ENCODE results near the gene HIF1A.
A peak's percentile ranks its signal among the peaks of the same experiment; 100 is the strongest.
"Not testable (repeated sequence)": the region's sequence is repeated elsewhere in the genome, so short reads cannot be mapped to it uniquely, and the experiment has no call there.

The HIF1A gene
- 138 to 686 (median 202) reads per million in 18 experiments for total RNA-seq

DNA sequence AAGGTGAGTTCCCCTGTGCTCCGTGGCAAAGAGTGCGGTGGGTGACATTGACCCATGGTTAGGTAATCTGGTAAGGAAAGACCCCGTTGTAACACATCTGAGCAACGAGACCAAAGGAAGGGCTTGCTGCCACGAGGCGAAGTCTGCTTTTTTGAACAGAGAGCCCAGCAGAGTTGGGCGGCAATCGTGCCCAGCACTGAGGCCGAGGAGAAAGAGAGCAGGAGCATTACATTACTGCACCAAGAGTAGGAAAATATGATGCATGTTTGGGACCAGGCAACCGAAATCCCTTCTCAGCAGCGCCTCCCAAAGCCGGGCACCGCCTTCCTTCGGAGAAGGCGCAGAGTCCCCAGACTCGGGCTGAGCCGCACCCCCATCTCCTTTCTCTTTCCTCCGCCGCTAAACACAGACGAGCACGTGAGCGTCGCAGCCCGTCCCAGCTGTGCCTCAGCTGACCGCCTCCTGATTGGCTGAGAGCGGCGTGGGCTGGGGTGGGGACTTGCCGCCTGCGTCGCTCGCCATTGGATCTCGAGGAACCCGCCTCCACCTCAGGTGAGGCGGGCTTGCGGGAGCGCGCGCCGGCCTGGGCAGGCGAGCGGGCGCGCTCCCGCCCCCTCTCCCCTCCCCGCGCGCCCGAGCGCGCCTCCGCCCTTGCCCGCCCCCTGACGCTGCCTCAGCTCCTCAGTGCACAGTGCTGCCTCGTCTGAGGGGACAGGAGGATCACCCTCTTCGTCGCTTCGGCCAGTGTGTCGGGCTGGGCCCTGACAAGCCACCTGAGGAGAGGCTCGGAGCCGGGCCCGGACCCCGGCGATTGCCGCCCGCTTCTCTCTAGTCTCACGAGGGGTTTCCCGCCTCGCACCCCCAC is at the start of gene HIF1A:
TSS of gene HIF1A (plus strand) at position 684 of the 865 bp plus-strand sequence. CDS start 292 bp downstream, outside the sequence.
- DNase-seq = peak; percentile 98 to 99

DNA sequence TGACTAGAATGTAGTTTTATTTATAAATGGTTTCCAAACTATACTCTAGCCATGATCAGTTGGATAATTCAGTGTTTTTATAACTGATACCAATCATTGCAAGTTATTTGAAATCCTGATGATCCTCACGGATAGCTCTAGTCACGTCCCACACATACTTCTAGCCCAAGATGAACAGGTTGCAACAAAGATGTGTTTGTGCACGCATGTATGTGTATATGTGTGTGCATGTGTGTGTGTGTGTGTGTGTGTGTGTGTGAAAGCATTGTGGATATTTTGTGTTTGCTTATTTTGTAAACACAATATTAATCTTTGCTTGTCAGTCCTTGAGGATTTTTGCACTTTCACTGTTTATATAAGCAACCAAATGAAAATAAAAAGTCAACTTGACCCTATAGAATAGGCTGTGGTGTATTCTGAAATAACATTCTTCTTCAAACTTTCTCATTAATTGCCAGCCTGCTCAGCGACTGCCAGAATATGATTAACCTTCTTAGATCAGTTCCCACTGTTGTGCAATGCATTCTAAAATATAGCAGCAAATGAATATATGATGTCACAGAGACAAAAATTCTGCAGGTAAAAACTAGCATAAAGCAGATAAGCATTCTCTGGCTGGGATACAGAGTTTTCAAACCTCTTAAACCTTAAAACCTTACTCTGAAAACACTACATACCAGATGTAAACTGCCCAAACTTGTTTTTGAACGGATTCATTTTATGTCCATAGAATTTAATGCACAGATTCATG is 48.8 kb upstream of the HIF1A start:
- DNase-seq = no peak

DNA sequence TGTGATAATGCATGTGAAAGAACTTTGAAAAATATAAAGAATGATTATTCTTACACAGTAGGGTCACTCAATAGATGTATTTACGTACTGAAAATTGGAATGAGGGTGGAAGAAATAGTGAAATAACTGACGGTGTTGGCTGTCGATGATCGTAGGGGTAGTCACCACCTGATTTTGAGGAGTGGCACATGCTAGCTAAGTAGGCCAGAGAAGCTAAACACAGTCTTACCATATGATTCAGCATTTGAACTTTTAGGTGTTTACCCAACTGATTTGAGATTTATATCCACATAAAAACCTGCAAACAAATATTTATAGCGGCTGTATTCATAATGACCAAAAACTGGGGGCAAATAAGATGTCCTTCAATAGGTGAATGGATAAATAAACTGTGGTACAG is 47.6 kb upstream of the HIF1A start:
- no peak for DNase-seq

DNA sequence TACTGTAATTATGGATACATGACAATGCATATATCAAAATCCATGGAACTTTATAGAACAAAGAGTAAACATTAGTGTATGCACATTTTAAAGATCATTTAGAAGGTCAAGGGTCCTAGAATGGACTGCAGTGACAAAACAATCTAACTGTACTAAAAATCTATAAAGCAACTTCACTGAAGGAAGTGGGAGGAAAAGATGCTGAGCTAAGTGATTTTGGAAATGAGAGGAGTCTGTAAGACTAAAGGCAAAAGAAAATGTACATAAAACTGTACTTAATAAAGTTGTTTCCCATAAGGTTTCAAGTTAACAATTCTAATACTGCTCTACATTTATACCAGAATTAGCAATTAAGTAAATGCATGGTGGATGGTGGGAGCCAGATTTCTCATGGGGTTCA is 46.9 kb upstream of the HIF1A start:
- DNase-seq = no peak

DNA sequence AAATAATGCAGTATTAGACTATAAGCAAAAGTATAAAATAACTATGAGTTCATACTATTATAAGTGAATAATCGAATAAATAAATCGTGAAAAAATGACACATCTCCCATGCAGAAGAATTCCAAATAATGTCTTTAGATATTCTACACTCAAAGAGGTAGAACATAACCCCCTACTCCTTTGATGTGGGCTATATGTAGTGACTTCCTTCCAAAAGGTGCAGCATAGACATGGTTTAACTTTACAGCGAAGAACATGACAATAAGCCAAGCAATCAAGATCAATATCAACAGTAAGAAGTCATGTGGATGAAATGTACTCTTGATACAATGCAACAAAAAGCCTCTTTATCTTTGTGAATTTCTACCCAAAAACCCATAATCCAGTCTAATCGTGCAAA is 46.0 kb upstream of the HIF1A start:
- DNase-seq = no peak

DNA sequence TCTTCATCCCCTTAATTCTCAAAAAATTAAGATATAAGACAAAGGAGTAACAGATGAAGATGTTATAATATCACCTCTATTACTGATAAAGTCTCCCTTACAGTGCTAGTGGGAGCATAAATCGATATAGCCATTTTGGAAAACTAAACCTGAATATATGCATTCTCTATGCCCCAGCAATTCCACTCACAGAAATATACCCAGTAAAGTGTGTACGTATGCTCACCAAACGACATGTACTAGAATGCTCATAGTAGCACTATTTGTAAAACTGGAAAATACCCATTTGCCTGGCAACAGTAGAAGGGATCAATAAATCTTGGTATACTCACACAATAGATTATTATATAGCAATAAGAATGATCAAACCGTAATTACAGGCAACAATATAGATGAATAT is 44.0 kb upstream of the HIF1A start:
- no peak for DNase-seq

DNA sequence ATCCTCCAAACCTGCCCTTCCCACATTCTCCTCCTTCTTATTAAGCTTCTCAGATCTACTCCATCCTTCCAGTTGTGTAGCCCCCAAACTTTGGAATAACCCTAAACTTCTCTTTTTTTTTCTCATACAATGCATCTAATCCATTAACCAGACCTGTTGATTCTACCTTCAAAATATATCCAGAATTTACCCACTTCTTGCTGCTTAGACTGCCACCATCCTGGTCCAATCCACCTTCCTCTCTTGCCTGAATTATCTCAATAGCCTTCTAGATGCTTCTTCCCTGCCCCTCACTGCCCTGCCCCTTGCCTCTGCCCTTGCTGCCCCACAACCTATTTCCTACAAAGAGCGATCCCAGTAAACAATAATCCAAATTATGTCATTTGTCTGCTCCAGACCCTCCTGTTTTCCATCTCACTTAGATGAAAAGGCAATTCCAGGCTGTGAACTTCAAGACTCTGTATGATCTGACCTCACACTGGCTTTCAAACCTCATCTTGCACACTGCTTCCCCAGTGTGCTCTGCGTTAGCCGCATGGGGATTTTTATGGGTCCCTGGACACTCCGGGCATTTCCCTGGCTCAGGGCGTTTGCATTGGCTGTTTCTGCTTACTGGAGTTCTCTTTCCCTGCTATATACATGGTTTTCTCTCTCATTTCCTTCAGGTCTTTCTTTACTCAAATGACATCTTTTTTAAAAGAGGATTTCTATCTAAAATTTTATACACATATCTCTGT is 42.6 kb upstream of the HIF1A start:
- DNase-seq = no peak

DNA sequence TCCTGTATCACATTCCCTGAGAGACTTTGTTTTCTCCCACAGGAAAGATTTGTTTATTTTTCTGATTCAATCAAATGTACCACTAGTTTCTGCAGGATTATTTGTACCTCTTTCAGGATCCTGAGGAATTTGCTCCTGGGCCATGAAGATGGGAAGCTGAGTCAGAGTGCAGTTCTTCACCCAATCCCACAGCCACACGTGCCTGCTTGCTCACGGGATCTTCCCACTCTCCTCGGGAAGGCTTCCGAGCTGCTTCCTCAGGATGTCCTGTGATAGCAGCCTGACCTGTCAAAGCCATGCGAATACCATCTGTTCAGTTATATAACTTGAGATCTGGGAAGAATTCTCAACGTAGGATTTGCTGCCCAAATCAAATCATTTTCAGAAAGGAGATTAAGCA is 41.8 kb upstream of the HIF1A start:
- DNase-seq = peak; percentile 36 to 65

DNA sequence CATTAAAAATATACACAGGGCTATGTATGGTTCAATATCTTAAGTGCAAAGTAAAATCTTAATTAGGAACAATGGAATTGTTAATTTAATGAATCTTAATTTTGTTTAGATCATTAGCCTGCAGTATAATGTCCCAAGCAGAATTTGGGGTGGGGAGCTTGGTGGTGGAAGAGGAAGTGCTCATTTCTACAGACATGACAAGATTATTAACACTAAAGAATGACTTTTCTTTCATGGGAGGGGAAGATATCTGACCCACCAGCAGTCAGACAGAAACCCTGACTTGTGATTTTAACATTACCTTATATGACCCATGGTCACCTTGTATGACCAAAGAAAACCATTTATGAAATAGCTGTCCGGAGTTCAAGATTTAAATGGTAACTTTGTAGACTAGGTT is 41.3 kb upstream of the HIF1A start:
- DNase-seq = peak; percentile 22 to 30

DNA sequence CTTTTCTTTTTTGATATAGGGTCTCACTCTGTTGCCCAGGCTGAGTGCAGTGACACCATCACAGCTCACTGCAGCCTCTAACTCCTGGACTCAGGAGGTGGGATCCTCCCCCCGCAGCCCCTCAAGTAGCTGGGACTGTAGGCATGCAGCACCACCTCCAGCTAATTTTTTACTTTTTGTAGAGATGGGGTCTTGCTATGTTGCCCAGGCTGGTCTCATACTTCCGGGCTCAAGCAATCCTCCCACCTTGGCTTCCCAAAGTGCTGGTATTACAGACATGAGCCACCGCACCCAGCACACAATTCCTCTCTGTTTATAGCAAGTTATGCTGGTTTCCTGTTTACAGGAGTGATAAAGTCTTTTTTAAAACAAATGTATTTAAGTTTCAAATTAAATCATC is 39.5 kb upstream of the HIF1A start:
- DNase-seq = no peak

DNA sequence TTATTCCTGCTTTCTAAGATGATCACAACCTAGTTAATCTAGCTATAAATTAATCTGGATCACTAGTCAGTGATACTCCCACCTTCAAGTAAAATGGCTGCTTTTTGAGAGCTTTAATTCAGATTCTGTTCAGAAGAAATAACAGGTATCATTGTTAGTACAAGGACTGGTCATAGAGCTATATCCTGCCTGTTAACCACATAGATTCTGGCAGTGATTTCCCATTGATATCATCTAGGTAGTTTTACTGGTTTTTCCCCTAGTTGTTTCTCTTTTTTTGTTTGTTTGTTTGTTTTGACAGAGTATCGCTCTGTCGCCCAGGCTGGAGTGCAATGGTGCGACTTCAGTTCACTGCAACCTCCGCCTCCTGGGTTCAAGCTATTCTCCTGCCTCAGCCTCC is 39.0 kb upstream of the HIF1A start:
- no peak for DNase-seq

DNA sequence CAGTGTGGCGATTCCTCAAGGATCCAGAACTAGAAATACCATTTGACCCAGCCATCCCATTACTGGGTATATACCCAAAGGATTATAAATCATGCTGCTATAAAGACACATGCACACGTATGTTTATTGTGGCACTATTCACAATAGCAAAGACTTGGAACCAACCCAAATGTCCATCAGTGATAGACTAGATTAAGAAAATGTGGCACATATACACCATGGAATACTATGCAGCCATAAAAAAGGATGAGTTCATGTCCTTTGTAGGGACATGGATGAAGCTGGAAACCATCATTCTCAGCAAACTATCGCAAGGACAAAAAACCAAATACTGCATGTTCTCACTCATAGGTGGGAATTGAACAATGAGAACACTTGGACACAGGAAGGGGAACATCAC is 37.2 kb upstream of the HIF1A start:
- not testable (repeated sequence) for DNase-seq

DNA sequence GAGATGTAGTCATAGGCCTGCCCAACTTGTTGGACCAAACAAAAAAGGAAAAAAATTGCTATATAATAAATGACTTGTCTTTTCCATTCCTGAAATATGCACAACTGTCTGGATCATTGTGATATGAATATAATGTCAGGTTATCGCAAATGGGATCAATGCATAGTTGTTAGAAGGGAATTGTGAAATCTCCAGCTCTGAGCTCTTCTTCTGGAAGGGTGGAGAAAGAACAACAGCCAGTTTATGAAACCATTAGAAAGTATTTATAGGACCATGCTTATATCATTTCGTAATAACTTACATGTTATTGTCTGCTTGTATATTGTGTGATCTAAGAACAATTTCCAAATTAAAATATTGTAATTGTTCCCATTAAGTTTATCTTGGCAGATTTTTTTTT is 35.7 kb upstream of the HIF1A start:
- peak in 1 of 2 donors; percentile 46 for DNase-seq

DNA sequence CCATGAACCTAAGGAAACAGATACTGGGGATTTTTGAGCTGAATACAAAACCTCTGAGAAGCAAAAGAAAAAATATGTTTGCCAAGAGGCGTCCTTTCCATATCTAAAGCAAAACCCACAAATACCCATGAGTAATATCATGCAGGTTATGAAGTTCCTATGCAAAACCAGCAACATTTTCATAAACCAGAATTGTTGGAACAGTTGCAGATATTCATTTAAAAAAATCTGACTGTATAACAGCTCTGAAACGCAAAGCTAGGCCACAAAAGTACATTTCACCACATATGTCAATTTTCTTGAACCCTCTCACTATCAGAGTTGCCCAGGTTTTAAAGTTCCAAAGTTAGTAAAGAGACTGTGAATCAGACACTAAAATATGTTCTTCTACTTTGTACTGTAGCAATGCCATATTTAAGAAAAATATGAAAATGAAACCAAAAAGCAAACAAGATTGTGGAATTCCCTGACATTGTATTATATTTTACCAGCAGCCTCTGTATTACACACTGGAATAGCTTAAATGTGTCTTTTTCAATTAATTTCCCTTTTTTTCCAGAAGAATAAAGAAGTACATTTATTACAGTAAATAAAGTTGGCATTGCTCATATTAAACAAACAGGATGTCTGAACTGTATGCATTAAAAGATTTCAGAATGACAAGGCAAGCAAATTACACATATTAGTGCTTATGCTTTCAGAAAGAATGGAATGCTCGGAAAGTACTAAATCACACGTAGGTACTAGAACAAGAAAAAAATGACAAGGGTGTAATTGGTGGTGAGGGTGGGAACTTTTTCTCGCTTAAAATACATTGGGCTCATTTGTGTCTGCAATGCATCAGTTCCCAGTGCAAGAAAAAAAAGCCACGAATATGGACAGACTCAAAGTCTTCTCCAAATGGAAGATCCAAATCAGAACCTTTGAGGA is 33.6 kb upstream of the HIF1A start:
- DNase-seq = peak in 1 of 2 donors; percentile 22

DNA sequence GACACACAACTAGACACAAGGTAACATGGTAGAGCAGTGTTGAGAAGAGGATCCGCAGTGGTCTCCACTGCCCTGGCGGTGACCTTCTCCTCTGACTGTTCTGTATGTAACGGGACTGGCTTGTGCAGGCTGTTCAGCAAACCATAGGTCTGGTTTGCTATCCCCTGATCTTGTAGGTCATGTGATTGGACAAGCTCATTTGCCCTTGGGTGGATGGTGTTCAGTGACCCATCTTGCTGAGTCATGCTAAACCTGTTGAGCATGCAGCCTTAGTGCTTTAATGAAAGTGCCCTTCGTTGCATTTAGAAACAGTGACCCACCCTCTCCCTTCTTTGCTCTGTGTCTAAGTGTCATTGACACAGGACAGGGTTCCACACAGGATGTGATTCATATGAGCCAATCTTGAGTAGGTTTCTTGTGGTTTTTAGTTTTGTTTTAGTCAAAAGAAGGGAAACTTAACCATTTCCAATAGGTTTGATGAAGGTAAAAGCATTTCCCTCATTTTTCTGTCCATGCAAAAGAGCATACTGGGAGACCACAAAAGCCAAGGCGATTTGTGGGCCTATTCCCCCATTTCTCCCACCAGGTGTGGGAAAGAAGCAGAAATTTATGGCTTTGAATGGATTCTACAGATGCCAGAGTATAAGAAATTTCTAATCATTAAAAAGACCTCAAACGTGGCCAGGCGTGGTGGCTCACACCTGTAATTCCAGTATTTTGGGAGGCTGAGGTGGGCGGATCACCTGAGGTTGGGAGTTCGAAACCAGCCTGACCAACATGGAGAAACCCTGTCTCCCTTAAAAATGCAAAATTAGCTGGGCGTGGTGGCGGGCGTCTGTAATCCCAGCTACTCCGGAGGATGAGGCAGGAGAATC is 32.6 kb upstream of the HIF1A start:
- peak; percentile 70 to 81 for DNase-seq

DNA sequence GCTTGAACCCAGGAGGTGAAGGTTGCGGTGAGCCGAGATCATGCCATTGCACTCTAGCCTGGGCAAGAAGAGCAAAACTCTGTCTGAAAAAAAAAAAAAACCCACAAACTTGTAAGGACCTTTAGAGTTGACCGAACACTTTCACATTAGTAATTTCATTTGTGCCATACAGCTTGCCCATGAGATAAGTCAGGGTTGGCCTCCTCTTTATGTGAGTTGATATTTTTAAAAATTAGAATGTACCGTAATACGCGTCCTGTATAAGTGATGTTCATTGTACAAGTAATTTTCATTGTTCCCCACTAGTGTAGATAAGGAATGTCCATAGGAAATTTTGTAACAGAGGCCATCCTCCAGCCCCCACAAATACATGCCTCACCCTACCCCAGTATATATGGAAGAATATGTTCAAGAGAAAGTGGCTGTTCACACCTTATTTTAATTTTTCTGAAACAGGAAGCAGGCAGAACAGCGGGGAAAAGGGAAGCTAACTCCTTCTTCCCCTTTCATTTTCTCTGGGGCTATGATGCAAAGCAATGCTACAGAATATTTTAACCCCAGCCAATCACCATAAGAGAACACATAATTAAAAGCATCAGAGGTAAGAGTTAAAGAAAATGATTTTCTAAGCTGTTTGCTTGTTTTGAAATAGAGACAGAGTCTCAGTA is 31.9 kb upstream of the HIF1A start:
- peak; percentile 71 to 84 for DNase-seq

DNA sequence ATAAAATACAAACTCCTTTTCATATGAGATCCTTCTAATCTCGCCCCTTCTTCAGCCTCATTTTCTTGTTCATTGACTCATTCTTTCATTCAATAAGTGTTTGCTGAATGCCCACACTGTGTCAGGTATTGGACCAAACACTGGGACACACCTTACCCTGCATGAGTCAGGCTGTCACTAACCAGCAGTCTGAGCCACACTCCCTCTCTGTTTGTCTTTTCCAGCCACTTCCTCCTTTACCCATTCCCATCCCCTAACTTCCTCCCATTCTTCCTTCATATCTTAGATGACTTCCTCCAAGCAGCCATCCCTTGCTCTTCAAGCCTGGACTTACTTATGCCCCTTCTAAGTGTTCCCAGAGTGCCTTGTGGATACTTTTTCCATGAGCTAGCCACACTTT is 27.0 kb upstream of the HIF1A start:
- peak; percentile 13 to 26 for DNase-seq

DNA sequence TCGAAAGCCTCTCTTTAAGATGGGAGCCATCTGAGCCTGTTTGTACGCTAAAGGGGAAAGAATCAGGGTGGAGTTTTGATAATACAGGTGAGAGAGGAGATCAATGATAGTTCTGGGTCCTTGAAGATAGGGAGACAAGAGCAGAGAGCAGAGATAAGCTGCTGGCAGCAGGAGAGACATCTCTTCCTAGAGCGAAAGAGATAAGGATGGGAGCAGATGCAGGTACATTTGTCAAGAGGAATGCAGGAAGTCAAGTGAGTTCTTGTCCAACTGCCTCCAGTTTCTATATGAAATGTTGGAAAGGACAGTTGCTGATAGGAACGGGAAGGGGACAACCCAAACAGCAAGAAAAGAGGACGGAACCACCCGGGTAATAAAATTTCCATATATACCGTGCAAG is 24.7 kb upstream of the HIF1A start:
- no peak for DNase-seq

DNA sequence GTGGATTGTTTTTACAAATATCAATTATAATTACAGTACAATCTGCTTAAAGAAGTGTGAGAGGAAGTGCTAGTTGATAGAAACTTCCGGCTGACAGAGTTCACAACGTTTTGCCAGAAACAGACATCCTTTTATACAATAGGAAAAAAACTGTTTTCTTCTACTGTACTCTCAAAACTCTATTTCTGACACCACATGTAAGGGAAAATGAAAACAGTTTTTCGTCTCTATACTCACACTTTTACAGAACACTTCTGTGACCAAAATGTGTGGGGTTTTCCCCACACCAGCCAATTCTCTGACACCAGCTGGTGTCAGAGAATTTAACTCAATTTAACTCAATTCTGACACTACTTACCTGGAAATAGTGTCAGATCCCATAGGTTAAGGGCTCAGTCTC is 24.2 kb upstream of the HIF1A start:
- DNase-seq = peak in 1 of 2 donors; percentile 7

DNA sequence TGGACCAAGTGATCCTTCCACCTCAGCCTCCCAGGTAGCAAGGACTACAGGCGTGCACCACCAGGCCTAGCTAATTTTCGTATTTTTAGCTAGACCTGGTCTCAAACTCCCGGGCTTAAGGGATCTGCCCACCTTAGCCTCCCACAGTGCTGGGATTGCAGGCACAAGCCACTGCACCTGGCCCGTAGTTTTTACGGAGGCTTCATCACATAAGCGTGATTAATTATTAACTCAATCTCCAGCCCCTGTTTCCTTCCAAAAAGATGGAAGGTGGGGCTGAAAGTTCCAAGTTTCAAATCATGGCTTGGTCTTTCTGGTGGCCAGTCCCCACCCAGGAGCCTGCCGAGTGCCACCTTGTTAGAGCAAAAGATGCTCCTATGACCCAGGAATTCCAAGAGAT is 22.5 kb upstream of the HIF1A start:
- no peak for DNase-seq
